ENCODE measurements around the gene HAGH. TPM values are rescaled to one million over a fixed set of nuclear protein-coding genes. Genes with fewer than 3 reads are reported as not detected.

The HAGH gene
- total RNA-seq, 1 experiment from 2014 or later = 36.0 TPM

DNA sequence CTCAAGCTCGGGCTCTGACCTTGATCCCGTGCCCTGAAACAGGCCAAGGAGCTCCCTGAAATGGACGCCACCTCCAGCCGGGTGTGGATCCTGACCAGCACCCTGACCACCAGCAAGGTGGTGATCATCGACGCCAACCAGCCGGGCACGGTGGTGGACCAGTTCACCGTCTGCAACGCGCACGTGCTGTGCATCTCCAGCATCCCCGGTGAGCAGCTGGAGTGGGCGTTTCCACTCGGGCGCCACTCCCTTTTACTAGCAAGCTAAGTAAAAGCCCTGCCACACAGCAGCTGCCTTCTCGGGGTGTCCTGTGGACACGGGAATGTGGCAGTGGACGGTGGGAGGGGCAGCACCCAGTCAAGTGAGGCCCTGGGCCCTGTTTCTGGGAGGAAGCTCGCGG is 61.7 kb downstream of the HAGH start (continued):
- TF ChIP-seq ZSCAN18 (CRISPR knock-in tag; IDR thresholded peaks at IDR 0.05) (no peak), ZNF317 (CRISPR knock-in tag; IDR thresholded peaks at IDR 0.05; ENCODE audit: borderline replicate concordance, low read depth) (no peak), NR3C1 (CRISPR knock-in tag; conservative IDR thresholded peaks at IDR 0.05; ENCODE audit: low read depth) (no peak)

GRCh38 chr16:1763521-1764511 is 62.8 kb downstream of the HAGH start:
- H3K27ac Mint-ChIP-seq = no peak overlapping the region
- no peaks in the 10 kb centered on the region; the same call in 1 of the 2 replicates for H3K36me3 Mint-ChIP-seq
- no peaks in the 10 kb centered on the region for H3K4me1 Mint-ChIP-seq
- H3K27me3 Mint-ChIP-seq (ENCODE audit: low read depth) = no peaks in the 10 kb centered on the region
- no peaks in the 10 kb centered on the region for H3K9me3 Mint-ChIP-seq
- POLR2A ChIA-PET = interaction anchor here (1.1 to 1.9 kb wide), 3 partner anchors 9 to 19 kb away, joined by 4 to 7 read pairs (median 4); partner anchors contain the start of genes EME2, MRPS34, NUBP2 and SPSB3
- ATAC-seq (peak; percentile 82), DNase-seq (ENCODE audit: low spot score) (peak; percentile 91)
- H3K4me3 Mint-ChIP-seq = peak overlapping the region; percentile 45
- CTCF ChIA-PET = interaction anchor here (0.6 to 2.5 kb wide), 16 partner anchors 9 to 270 kb away, joined by 3 to 17 read pairs (median 3); partner anchors contain the start of genes EME2, JPT2, MAPK8IP3 and MRPS34
- TF ChIP-seq ZNF416 (CRISPR knock-in tag; IDR thresholded peaks at IDR 0.05) = 0 out of 2 replicates have a peak, but pooled peaks have one; percentile 4
- TF ChIP-seq ZNF396 (CRISPR knock-in tag; IDR thresholded peaks at IDR 0.05; ENCODE audit: borderline replicate concordance) = no peak
- TF ChIP-seq HMGXB4 (CRISPR knock-in tag; IDR thresholded peaks at IDR 0.05) = 0 out of 2 replicates have a peak, but pooled peaks have one; percentile 62
- TF ChIP-seq OVOL2 (CRISPR knock-in tag; IDR thresholded peaks at IDR 0.05; ENCODE audit: borderline replicate concordance) = no peak
- no peak for TF ChIP-seq MLX (CRISPR knock-in tag; IDR thresholded peaks at IDR 0.05)
- TF ChIP-seq ZNF671 (CRISPR knock-in tag; IDR thresholded peaks at IDR 0.05) = no peak
- TF ChIP-seq SOX15 (CRISPR knock-in tag; IDR thresholded peaks at IDR 0.05) = no peak
- peak; percentile 84; the same call in 1 of the 2 replicates for TF ChIP-seq TEAD1 (CRISPR knock-in tag; IDR thresholded peaks at IDR 0.05)
- no peak for TF ChIP-seq ZNF263 (CRISPR knock-in tag; IDR thresholded peaks at IDR 0.05; ENCODE audit: low read depth)
- 0 out of 2 replicates have a peak, but pooled peaks have one; percentile 64 for TF ChIP-seq ZNF121 (CRISPR knock-in tag; IDR thresholded peaks at IDR 0.05)
- peak; percentile 72; the same call in 1 of the 2 replicates for TF ChIP-seq ZNF232 (CRISPR knock-in tag; IDR thresholded peaks at IDR 0.05)
- no peak for TF ChIP-seq ZNF317 (CRISPR knock-in tag; IDR thresholded peaks at IDR 0.05; ENCODE audit: borderline replicate concordance, low read depth)
- TF ChIP-seq FOXJ3 (CRISPR knock-in tag; IDR thresholded peaks at IDR 0.05; ENCODE audit: borderline replicate concordance) = no peak
- TF ChIP-seq EMX1 (CRISPR knock-in tag; IDR thresholded peaks at IDR 0.05) = no peak
- TF ChIP-seq, protein P1, sequence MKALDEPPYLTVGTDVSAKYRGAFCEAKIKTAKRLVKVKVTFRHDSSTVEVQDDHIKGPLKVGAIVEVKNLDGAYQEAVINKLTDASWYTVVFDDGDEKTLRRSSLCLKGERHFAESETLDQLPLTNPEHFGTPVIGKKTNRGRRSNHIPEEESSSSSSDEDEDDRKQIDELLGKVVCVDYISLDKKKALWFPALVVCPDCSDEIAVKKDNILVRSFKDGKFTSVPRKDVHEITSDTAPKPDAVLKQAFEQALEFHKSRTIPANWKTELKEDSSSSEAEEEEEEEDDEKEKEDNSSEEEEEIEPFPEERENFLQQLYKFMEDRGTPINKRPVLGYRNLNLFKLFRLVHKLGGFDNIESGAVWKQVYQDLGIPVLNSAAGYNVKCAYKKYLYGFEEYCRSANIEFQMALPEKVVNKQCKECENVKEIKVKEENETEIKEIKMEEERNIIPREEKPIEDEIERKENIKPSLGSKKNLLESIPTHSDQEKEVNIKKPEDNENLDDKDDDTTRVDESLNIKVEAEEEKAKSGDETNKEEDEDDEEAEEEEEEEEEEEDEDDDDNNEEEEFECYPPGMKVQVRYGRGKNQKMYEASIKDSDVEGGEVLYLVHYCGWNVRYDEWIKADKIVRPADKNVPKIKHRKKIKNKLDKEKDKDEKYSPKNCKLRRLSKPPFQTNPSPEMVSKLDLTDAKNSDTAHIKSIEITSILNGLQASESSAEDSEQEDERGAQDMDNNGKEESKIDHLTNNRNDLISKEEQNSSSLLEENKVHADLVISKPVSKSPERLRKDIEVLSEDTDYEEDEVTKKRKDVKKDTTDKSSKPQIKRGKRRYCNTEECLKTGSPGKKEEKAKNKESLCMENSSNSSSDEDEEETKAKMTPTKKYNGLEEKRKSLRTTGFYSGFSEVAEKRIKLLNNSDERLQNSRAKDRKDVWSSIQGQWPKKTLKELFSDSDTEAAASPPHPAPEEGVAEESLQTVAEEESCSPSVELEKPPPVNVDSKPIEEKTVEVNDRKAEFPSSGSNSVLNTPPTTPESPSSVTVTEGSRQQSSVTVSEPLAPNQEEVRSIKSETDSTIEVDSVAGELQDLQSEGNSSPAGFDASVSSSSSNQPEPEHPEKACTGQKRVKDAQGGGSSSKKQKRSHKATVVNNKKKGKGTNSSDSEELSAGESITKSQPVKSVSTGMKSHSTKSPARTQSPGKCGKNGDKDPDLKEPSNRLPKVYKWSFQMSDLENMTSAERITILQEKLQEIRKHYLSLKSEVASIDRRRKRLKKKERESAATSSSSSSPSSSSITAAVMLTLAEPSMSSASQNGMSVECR (CRISPR knock-in tag; IDR thresholded peaks at IDR 0.05; ENCODE audit: borderline replicate concordance) = peak; percentile 67; the same call in 1 of the 2 replicates
- TF ChIP-seq USF1 (CRISPR knock-in tag; IDR thresholded peaks at IDR 0.05) = peak; percentile 69; the same call in 1 of the 2 replicates
- TF ChIP-seq, protein P2, sequence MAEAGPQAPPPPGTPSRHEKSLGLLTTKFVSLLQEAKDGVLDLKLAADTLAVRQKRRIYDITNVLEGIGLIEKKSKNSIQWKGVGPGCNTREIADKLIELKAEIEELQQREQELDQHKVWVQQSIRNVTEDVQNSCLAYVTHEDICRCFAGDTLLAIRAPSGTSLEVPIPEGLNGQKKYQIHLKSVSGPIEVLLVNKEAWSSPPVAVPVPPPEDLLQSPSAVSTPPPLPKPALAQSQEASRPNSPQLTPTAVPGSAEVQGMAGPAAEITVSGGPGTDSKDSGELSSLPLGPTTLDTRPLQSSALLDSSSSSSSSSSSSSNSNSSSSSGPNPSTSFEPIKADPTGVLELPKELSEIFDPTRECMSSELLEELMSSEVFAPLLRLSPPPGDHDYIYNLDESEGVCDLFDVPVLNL (CRISPR knock-in tag; IDR thresholded peaks at IDR 0.05; ENCODE audit: borderline replicate concordance, low read depth) = peak; percentile 68; the same call in 1 of the 2 replicates
- TF ChIP-seq MAX (CRISPR knock-in tag; IDR thresholded peaks at IDR 0.05) = peak; percentile 96

Measured in WTC11 (cell line).